Psoas muscle (tissue), 8 donors: Measurements from ENCODE around the gene GALE. TPM values are rescaled to one million over a fixed set of nuclear protein-coding genes. Genes with fewer than 3 reads are reported as not detected.
A peak's percentile ranks its signal among the peaks of the same experiment; 100 is the strongest.

Experiments used
- ATAC-seq, 4 donors: fragments of 200-7000 bp; cut with Tn5 transposase; one replicate each; pipeline ENCODE4 v1.9.1; 2020; ENCODE audit warnings: moderate library complexity in 3 of 4, mild to moderate bottlenecking in 2 of 4
- DNase-seq, 2 donors: peaks; one replicate each; pipeline ENCODE4 v3.0.0-alpha.2; 2020
- H3K27ac ChIP-seq: fragments of 200-600 bp; one replicate; pipeline ENCODE4 v1.8.0; 2022
- H3K27me3 ChIP-seq, 3 donors: fragments of 200-600 bp in 1 of 3; one replicate each; pipeline versions ENCODE4 v1.6.1 to v1.8.0; 2013 to 2022; ENCODE audit warnings: low read length in 2 of 3, mild to moderate bottlenecking in 2 of 3, moderate library complexity in 1 of 3; ENCODE audit not compliant: insufficient read depth in 3 of 3
- H3K36me3 ChIP-seq, 2 donors: fragments of 200-600 bp in 1 of 2; one replicate each; pipeline versions ENCODE4 v1.6.1 to v1.8.0; 2013 to 2022; ENCODE audit warnings: low read depth in 1 of 2, mild to moderate bottlenecking in 1 of 2, moderate library complexity in 1 of 2; ENCODE audit not compliant: insufficient read depth in 1 of 2
- H3K4me1 ChIP-seq: fragments of 200-600 bp; one replicate; pipeline ENCODE4 v1.8.0; 2022
- H3K4me3 ChIP-seq: fragments of 200-600 bp; one replicate; pipeline ENCODE4 v1.8.0; 2022; ENCODE audit warnings: mild to moderate bottlenecking
- H3K9me3 ChIP-seq: fragments of 200-600 bp; one replicate; pipeline ENCODE4 v1.8.0; 2022
- WGBS, 3 donors: extraction: QIAGEN DNeasy Blood & Tissue Kit; methylation state at CpG; one replicate each; pipeline versions ENCODE4 v1.1.6 to v1.1.7; 2013; 5-methylcytosine and 5-hydroxymethylcytosine counted together
- intact Hi-C, 2 donors: fragments of 100-400 bp; cut with DNase I; formaldehyde crosslinking; loops; one replicate each; pipeline versions ENCODE4 v1.11.0 to v1.14.2; 2022
- polyA plus RNA-seq, 3 donors: library from polyadenylated mRNA; stranded (reverse); fragments of 200-250 nt; gene quantifications; one replicate each; pipeline ENCODE4 v1.2.3, GENCODE V29; 2013
- total RNA-seq, 4 donors: library from RNA; stranded (reverse); fragmentation: NEBNext Ultra II Directional in 2 of 4; extraction: Animal tissue kit (Norgen Biotek cat#: 25700) in 2 of 4; gene quantifications; one replicate each; pipeline versions ENCODE4 v1.2.1 to v1.2.4, GENCODE V29; 2021 to 2023
- TF ChIP-seq, protein P1 (sequence below): fragments of 200-600 bp; IDR thresholded peaks from one replicate; pipeline ENCODE4 v1.8.0; 2022; ENCODE audit warnings: antibody characterized with exemption
- donor health status: healthy with polysubstance abuse.
- donor health status: DM: no; HTN: no; CAD: no; lungs with moderate emphysema.
- donor health status: Bipolar disorder and iron deficiency.
- donor health status: healthy.
- donor health status: DM: yes; HTN: yes; CAD: no.
- donor health status: DM: no; HTN: no; CAD: no.
- donor health status: DM: no; HTN: no; CAD: no.
- donor health status: DM: yes; HTN: yes; CAD: no.

Gene GALE
- total and polyA plus RNA-seq, 7 donors, result 6.4 to 69.9 (median 7.7) TPM

DNA sequence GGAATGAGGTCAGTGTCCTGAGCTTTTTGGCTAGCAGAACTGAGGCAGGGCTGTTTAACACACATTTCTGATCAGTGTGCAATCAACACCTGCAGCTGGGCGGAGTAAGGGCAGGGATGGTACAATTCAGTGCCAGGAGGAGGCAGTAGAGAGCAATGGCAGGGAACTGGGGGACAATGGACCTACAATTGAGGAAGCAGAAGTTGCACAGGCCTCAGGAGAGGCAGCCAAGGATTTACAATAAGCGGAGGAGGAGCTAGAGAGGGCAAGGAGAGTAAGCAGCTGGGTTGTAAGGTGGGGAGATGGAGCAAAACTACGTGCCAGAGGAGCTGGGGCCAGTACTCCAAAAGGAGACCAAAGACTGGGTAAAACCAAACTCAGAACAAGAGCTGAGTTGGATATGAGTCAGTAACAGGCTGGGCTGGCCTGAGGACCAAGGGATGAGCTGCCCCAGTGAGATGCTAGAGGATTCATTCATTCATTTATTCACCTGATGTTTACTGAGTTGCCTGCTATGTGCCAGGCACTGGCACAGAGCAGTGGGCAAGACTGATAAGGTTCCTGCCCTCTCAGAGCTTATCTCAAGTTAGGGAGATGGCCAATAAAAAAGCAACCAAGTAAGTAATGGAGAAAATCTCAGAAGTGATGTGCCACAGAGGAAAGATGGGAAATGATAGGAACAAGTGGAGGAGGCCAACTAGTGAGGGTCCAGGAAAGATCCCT, 10.4 kb upstream of the GALE start:
- ATAC-seq (peak; percentile 53 to 76 (median 64)), DNase-seq (peak in 1 of 2 donors; percentile 56)
- WGBS, 3 donors, result 52 to 72% (median 72%) methylated on average over 3 of the region's 3 CpGs
- Histone ChIP-seq H3K4me3 (no peak overlapping the region), H3K4me1 (no peaks in the 10 kb centered on the region), H3K27ac (no peak overlapping the region), H3K9me3 (no peaks in the 10 kb centered on the region), H3K36me3 (peaks cover 3 to 67% of the 10 kb centered on the region in 2 donors), H3K27me3 (no peaks in the 10 kb centered on the region)
- TF ChIP-seq, protein P1, sequence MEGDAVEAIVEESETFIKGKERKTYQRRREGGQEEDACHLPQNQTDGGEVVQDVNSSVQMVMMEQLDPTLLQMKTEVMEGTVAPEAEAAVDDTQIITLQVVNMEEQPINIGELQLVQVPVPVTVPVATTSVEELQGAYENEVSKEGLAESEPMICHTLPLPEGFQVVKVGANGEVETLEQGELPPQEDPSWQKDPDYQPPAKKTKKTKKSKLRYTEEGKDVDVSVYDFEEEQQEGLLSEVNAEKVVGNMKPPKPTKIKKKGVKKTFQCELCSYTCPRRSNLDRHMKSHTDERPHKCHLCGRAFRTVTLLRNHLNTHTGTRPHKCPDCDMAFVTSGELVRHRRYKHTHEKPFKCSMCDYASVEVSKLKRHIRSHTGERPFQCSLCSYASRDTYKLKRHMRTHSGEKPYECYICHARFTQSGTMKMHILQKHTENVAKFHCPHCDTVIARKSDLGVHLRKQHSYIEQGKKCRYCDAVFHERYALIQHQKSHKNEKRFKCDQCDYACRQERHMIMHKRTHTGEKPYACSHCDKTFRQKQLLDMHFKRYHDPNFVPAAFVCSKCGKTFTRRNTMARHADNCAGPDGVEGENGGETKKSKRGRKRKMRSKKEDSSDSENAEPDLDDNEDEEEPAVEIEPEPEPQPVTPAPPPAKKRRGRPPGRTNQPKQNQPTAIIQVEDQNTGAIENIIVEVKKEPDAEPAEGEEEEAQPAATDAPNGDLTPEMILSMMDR, result peak; percentile 54
- intact Hi-C loops, result loop anchor here (2.0 to 5.0 kb wide), 4 partner anchors 44 to 106 kb away; partner anchors contain the start of gene FUCA1 (in 2 of the 2)

- WGBS, 3 donors, result 15 to 27% (median 18%) methylated on average over 6 of the region's 6 CpGs
- Histone ChIP-seq H3K27ac (no peak overlapping the region), H3K36me3 (peaks cover 3 to 64% of the 10 kb centered on the region in 2 donors), H3K4me3 (no peak overlapping the region), H3K27me3 (no peaks in the 10 kb centered on the region), H3K9me3 (no peaks in the 10 kb centered on the region), H3K4me1 (no peaks in the 10 kb centered on the region)
- intact Hi-C loops, result loop anchor here (2.0 to 5.0 kb wide), 4 partner anchors 45 to 108 kb away; partner anchors contain the start of gene FUCA1 (in 2 of the 2)
- DNase-seq (peak; percentile 76 to 87), ATAC-seq (peak; percentile 88 to 97 (median 90))
- TF ChIP-seq, protein P1, result peak; percentile 78
Measured at GRCh38 chr1:23809751-23810171, 9.2 kb upstream of the GALE start.

DNA sequence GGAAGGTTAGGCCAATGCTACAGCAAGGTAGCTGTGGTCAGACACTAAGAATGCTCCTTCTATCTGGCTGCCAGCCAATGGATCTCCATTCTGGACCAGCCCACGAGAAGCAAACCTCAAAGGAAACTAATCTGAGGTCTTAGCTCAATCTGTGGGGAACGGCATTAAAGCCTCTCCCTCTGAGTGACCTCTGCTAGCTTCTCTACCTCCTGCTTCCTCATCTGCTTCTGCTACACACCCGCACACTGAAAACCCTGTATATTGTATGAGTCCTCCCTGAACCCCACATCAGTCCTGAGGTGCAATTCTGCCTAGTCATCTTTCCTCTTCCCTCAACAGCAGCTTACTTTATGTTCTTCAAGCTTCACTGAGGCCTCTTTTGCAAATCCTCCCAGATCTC, 6.9 kb upstream of the GALE start:
- H3K27me3 ChIP-seq, result no peaks in the 10 kb centered on the region
- no peak overlapping the region for H3K4me3 ChIP-seq
- H3K4me1 ChIP-seq, result no peaks in the 10 kb centered on the region
- intact Hi-C loops, result no loop called here
- DNase-seq (no peak), ATAC-seq (no peak)
- H3K9me3 ChIP-seq, result no peaks in the 10 kb centered on the region
- H3K36me3 ChIP-seq, result peaks cover 0 to 62% of the 10 kb centered on the region in 2 donors
- TF ChIP-seq, protein P1, result no peak
- H3K27ac ChIP-seq, result no peak overlapping the region
- WGBS, 3 donors, result 40 to 54% (median 41%) methylated on average over 3 of the region's 3 CpGs

- Histone ChIP-seq H3K4me3 (no peak overlapping the region), H3K4me1 (no peaks in the 10 kb centered on the region), H3K36me3 (peaks cover 0 to 56% of the 10 kb centered on the region in 2 donors), H3K27ac (no peak overlapping the region), H3K9me3 (no peaks in the 10 kb centered on the region), H3K27me3 (no peaks in the 10 kb centered on the region)
- no peak for DNase-seq
- WGBS, 3 donors, result 79 to 88% (median 87%) methylated on average over 6 of the region's 6 CpGs
- TF ChIP-seq, protein P1, result no peak
- intact Hi-C loops, result no loop called here
- no peak for ATAC-seq
Measured at GRCh38 chr1:23806280-23806679, 5.7 kb upstream of the GALE start.
